Measurements from ENCODE around the gene MIR17HG. TPM values are rescaled to one million over a fixed set of nuclear protein-coding genes. Genes with fewer than 3 reads are reported as not detected.
A peak's percentile ranks its signal among the peaks of the same experiment; 100 is the strongest.

MIR17HG gene
- total and polyA plus RNA-seq, 7 donors, result 0.83 to 5.4 (median 3.1) TPM; not detected in 2

- H3K36me3 ChIP-seq, result no peaks in the 10 kb centered on the region
- WGBS, 2 donors, result 80 to 83% methylated on average over 4 of the region's 4 CpGs
- no peaks in the 10 kb centered on the region for H3K9me3 ChIP-seq
- DNase-seq, result no peak
- intact Hi-C loops (cut with DNase I), result no loop called here
- no peak for TF ChIP-seq POLR2AphosphoS5 (IDR thresholded peaks at IDR 0.05)
- TF ChIP-seq EP300 (IDR thresholded peaks at IDR 0.05), result no peak
- no peak for TF ChIP-seq CTCF (IDR thresholded peaks at IDR 0.05)
- TF ChIP-seq POLR2A (IDR thresholded peaks at IDR 0.05), result no peak
- no peak overlapping the region for H3K4me3 ChIP-seq
- no peak overlapping the region for H3K27ac ChIP-seq
- no peaks in the 10 kb centered on the region for H3K27me3 ChIP-seq
- H3K4me1 ChIP-seq, result no peaks in the 10 kb centered on the region
Observed at GRCh38 chr13:91331047-91331915, 16.2 kb upstream of the MIR17HG start.

- Histone ChIP-seq H3K4me1 (peaks cover 0 to 20% (median 17%) of the 10 kb centered on the region in 4 donors), H3K4me3 (no peak overlapping the region), H3K27me3 (no peaks in the 10 kb centered on the region), H3K9me3 (no peaks in the 10 kb centered on the region), H3K27ac (no peak overlapping the region), H3K36me3 (peaks cover 0 to 11% (median 7%) of the 10 kb centered on the region in 4 donors)
- DNase-seq, result no peak
- 69% methylated on average over 4 of the region's 4 CpGs for WGBS, 2 donors
- TF ChIP-seq CTCF (IDR thresholded peaks at IDR 0.05) (no peak), POLR2AphosphoS5 (IDR thresholded peaks at IDR 0.05) (no peak), POLR2A (IDR thresholded peaks at IDR 0.05) (no peak), EP300 (IDR thresholded peaks at IDR 0.05) (no peak)
- intact Hi-C loops (cut with DNase I), result no loop called here
Observed at GRCh38 chr13:91346062-91346461, 1.4 kb upstream of the MIR17HG start.

GRCh38 chr13:91346850-91347201 lies 661 bp upstream of the MIR17HG start:
- 1% methylated on average over 11 of the region's 11 CpGs for WGBS, 2 donors
- Histone ChIP-seq H3K4me1 (peaks cover 0 to 20% (median 18%) of the 10 kb centered on the region in 4 donors), H3K36me3 (peaks cover 0 to 19% (median 8%) of the 10 kb centered on the region in 4 donors), H3K9me3 (no peaks in the 10 kb centered on the region), H3K27ac (peak overlapping the region; percentile 89 to 96 (median 94)), H3K4me3 (peak overlapping the region; percentile 52 to 94 (median 92)), H3K27me3 (no peaks in the 10 kb centered on the region)
- intact Hi-C loops (cut with DNase I), result no loop called here
- no peak for DNase-seq
- TF ChIP-seq POLR2AphosphoS5 (IDR thresholded peaks at IDR 0.05) (no peak), POLR2A (IDR thresholded peaks at IDR 0.05) (no peak), EP300 (IDR thresholded peaks at IDR 0.05) (no peak), CTCF (IDR thresholded peaks at IDR 0.05) (no peak)

GRCh38 chr13:91347996-91348905 lies 764 bp downstream of the MIR17HG start:
- DNase-seq, result peak; percentile 74
- 1% methylated on average over 141 of the region's 141 CpGs for WGBS, 2 donors
- Histone ChIP-seq H3K36me3 (peaks cover 0 to 32% (median 8%) of the 10 kb centered on the region in 4 donors), H3K9me3 (no peaks in the 10 kb centered on the region), H3K4me3 (peak overlapping the region; percentile 52 to 94 (median 92)), H3K27me3 (no peaks in the 10 kb centered on the region), H3K27ac (peak overlapping the region; percentile 89 to 96 (median 94)), H3K4me1 (peaks cover 0 to 22% (median 19%) of the 10 kb centered on the region in 4 donors)
- intact Hi-C loops (cut with DNase I), result loop anchor here (2.0 kb wide), 1 partner anchor 51 kb away; the partner anchor contains the start of gene GPC5
- no peak for TF ChIP-seq POLR2A (IDR thresholded peaks at IDR 0.05)

Measured in sigmoid colon (tissue), 7 donors.